Colonic mucosa (tissue), 4 donors: ENCODE results near the gene STAT3. TPM values are rescaled to one million over a fixed set of nuclear protein-coding genes. Genes with fewer than 3 reads are reported as not detected.
"Not testable (repeated sequence)": the region's sequence is repeated elsewhere in the genome, so short reads cannot be mapped to it uniquely, and the experiment has no call there.

Experiments
- DNase-seq: peaks from one replicate; pipeline ENCODE4 v3.0.0-alpha.2; 2020
- H3K27ac ChIP-seq: fragments of 200-600 bp; one replicate; pipeline ENCODE4 v1.8.0; 2021
- H3K27me3 ChIP-seq: fragments of 200-600 bp; one replicate; pipeline ENCODE4 v1.8.0; 2021
- H3K36me3 ChIP-seq: fragments of 200-600 bp; one replicate; pipeline ENCODE4 v1.8.0; 2021
- H3K4me1 ChIP-seq: fragments of 200-600 bp; one replicate; pipeline ENCODE4 v1.8.0; 2021; ENCODE audit warnings: mild to moderate bottlenecking
- H3K4me3 ChIP-seq: fragments of 200-600 bp; one replicate; pipeline ENCODE4 v1.8.0; 2021
- H3K9ac ChIP-seq, 2 donors: one replicate each; pipeline ENCODE4 v1.7.0; 2013; ENCODE audit warnings: control low read depth in 2 of 2, low read depth in 2 of 2, low read length in 2 of 2
- H3K9me3 ChIP-seq: fragments of 200-600 bp; one replicate; pipeline ENCODE4 v1.8.0; 2021
- intact Hi-C: fragments of 100-400 bp; cut with DNase I; formaldehyde crosslinking; loops from one replicate; pipeline ENCODE4 v1.14.1; 2022
- total RNA-seq, 2 donors: library from RNA; stranded (reverse); fragmentation: NEBNext Ultra II Directional in 1 of 2; extraction: Animal tissue kit (Norgen Biotek cat#: 25700) in 1 of 2; gene quantifications; one replicate each; pipeline ENCODE4 v1.2.1, GENCODE V29; 2021
- TF ChIP-seq, protein P1 (sequence below): fragments of 200-600 bp; IDR thresholded peaks from one replicate; pipeline ENCODE4 v1.8.0; 2022; ENCODE audit warnings: antibody characterized with exemption, mild to moderate bottlenecking
- donor health status: healthy.
- donor health status: DM: no; HTN: no; CAD: no.
- donor health status: DM: no; HTN: no; CAD: no.

Gene STAT3
- total RNA-seq, 2 donors from 2014 or later, result 137 to 216 TPM

DNA sequence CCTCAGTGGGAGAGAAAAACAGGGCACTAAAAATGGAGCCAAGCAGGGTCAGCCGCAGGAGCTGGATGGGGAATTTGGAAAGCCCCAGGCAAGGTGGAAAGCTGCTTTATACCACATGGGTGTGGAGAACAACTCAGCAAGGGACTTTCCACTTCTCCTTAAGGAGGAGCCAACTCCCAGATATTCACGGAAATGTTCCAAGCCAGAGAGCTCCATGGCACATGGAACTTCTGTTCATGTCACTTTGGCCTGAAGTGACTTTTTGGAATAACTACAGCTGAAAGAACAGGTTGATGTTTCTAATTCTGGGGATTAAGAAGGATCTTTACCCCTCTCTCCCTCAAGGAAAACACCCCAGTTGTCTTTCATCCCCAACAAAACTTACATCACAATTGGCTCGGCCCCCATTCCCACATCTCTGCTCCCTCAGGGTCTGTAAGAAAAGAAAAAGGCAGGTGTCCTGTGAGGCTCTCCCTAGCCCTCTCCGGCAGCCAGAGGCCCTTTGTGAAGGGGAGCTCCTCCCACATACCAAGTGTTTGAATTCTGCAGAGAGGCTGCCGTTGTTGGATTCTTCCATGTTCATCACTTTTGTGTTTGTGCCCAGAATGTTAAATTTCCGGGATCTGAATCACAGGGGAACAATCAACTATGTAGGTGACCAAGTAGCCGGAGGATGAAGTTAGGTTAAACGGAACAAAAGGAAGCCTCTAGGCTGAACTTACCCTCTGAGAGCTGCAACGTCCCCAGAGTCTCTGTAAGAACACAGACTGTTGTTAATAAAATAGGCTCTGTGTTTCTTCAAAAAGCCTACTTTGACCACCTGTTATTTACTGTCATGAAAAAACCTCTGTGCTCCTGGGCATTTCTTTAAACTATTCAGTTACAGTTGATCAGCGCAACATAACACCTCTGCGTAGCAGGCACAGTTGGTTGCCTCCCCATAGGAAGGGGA lies 58.9 kb downstream of the STAT3 start:
- H3K4me1 ChIP-seq, result no peaks in the 10 kb centered on the region
- H3K27ac ChIP-seq, result peak overlapping the region; percentile 52
- TF ChIP-seq, protein P1, sequence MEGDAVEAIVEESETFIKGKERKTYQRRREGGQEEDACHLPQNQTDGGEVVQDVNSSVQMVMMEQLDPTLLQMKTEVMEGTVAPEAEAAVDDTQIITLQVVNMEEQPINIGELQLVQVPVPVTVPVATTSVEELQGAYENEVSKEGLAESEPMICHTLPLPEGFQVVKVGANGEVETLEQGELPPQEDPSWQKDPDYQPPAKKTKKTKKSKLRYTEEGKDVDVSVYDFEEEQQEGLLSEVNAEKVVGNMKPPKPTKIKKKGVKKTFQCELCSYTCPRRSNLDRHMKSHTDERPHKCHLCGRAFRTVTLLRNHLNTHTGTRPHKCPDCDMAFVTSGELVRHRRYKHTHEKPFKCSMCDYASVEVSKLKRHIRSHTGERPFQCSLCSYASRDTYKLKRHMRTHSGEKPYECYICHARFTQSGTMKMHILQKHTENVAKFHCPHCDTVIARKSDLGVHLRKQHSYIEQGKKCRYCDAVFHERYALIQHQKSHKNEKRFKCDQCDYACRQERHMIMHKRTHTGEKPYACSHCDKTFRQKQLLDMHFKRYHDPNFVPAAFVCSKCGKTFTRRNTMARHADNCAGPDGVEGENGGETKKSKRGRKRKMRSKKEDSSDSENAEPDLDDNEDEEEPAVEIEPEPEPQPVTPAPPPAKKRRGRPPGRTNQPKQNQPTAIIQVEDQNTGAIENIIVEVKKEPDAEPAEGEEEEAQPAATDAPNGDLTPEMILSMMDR, result no peak
- H3K9ac ChIP-seq, result peak overlapping the region in 1 of 2 donors; percentile 51
- H3K4me3 ChIP-seq, result no peak overlapping the region
- intact Hi-C loops, result no loop called here
- no peaks in the 10 kb centered on the region for H3K27me3 ChIP-seq
- H3K9me3 ChIP-seq, result no peaks in the 10 kb centered on the region
- H3K36me3 ChIP-seq, result peaks cover 36% of the 10 kb centered on the region
- DNase-seq, result peak; percentile 55

DNA sequence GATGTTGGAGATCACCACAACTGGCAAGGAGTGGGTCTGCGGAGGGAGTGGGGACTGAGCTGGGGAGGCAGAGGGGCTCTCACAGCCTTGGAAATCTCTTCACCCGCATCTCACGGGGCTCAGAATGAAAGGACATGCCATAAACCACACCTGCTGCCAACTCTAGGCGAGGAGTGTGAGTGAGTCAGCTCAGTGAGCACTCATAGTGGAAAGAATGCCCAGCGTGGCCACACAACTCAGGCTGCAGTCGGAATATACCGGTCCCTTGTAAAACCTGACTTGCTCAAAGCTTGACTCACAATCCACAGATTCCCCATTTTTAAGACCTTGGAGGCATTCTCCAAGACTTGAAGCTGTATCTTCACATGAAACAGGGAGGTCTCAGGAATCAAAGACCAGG lies 63.2 kb downstream of the STAT3 start:
- Histone ChIP-seq H3K27me3 (no peaks in the 10 kb centered on the region), H3K4me3 (no peak overlapping the region), H3K36me3 (peaks cover 32% of the 10 kb centered on the region), H3K9ac (no peak overlapping the region), H3K27ac (no peak overlapping the region), H3K4me1 (no peaks in the 10 kb centered on the region), H3K9me3 (no peaks in the 10 kb centered on the region)
- intact Hi-C loops, result no loop called here
- TF ChIP-seq, protein P1, result no peak
- peak; percentile 36 for DNase-seq

DNA sequence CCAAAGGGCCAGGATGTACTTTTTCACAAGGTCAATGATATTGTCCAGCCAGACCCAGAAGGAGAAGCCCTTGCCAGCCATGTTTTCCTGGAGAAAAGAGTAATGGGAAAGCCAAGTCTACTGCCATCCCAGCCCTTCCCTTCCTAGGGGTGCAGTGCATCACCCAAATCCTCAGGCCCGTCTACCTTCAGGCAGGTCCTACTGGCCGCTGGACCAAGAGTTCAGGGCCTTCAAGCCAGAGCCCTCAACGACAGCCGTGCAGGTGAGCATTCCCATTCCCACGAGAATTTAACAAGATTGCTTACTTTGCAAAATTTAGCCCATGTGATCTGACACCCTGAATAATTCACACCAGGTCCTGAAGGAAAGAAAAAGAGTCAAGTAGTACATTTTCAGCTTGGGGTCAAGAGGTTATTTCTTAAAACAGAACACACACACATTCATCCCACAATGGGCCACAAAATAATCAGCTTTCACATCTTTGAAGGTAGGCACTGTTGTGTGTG lies 64.9 kb downstream of the STAT3 start:
- TF ChIP-seq, protein P1, result no peak
- Histone ChIP-seq H3K27ac (no peak overlapping the region), H3K27me3 (no peaks in the 10 kb centered on the region), H3K9me3 (no peaks in the 10 kb centered on the region), H3K4me1 (no peaks in the 10 kb centered on the region), H3K36me3 (peaks cover 32% of the 10 kb centered on the region), H3K4me3 (no peak overlapping the region), H3K9ac (no peak overlapping the region)
- no peak for DNase-seq
- intact Hi-C loops, result loop anchor here (5.0 kb wide), 1 partner anchor 199 kb away; no protein-coding TSS in a partner anchor

DNA sequence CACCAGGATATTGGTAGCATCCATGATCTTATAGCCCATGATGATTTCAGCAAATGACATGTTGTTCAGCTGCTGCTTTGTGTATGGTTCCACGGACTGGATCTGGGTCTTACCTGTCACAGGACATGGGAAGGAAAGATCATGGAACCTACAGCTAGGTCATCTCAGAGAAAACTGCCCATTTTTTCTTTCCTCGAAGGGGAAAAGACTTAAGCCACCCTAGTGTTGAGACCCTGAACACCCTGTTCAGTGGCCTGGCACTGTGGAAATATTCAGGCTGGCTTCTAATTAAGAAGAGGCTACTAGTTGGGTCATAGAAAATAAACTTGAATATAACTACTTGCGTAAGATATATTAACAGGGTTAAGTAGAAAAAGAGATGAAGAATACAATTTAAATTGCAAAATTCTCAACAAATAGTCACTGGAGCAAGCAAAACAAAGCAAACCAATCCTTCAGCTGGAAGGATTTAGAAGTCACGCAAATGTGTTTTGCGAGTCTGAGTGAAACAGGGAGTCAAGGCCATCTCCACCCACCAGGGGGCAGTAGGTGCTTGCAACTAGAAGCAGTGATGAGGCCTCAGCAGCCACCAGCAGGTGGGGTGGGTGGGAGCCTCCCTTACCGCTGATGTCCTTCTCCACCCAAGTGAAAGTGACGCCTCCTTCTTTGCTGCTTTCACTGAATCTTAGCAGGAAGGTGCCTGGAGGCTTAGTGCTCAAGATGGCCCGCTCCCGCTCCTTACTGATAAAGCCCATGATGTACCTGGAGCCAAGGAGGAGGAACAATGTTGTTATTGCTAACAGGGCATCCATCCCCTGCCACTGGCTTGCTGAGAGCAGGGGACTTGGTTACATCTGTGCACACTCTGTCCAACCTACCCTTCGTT lies 65.6 kb downstream of the STAT3 start:
- TF ChIP-seq, protein P1, result peak; percentile 99
- Histone ChIP-seq H3K4me1 (no peaks in the 10 kb centered on the region), H3K9ac (no peak overlapping the region), H3K36me3 (peaks cover 32% of the 10 kb centered on the region), H3K4me3 (no peak overlapping the region), H3K27me3 (no peaks in the 10 kb centered on the region), H3K9me3 (no peaks in the 10 kb centered on the region), H3K27ac (no peak overlapping the region)
- DNase-seq, result peak; percentile 95
- intact Hi-C loops, result loop anchor here (1.0 to 5.0 kb wide), 2 partner anchors 84 to 200 kb away; no protein-coding TSS in a partner anchor

DNA sequence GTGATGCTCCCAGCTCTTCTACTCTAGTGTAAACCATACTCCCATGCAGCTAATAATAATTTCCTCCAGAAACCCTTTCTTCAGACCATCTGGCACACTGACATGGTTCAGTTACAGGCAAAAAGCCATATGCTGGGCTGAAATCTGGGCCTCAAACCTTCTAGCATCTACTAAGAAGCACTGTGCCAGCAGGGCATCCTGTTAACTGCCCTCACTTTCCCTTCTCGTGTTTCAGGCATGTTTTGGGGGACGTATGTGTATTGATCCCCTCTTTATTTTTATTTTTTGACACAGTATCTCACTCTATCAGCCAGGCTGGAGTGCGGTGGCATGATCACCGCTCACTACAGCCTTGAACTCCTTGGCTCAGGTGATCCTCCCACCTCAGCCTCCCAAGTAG lies 66.7 kb downstream of the STAT3 start:
- DNase-seq, result no peak
- TF ChIP-seq, protein P1, result no peak
- intact Hi-C loops, result loop anchor here (5.0 kb wide), 1 partner anchor 201 kb away; no protein-coding TSS in a partner anchor
- Histone ChIP-seq H3K36me3 (peaks cover 35% of the 10 kb centered on the region), H3K4me1 (no peaks in the 10 kb centered on the region), H3K9ac (no peak overlapping the region), H3K27me3 (no peaks in the 10 kb centered on the region), H3K4me3 (no peak overlapping the region), H3K9me3 (no peaks in the 10 kb centered on the region), H3K27ac (no peak overlapping the region)

DNA sequence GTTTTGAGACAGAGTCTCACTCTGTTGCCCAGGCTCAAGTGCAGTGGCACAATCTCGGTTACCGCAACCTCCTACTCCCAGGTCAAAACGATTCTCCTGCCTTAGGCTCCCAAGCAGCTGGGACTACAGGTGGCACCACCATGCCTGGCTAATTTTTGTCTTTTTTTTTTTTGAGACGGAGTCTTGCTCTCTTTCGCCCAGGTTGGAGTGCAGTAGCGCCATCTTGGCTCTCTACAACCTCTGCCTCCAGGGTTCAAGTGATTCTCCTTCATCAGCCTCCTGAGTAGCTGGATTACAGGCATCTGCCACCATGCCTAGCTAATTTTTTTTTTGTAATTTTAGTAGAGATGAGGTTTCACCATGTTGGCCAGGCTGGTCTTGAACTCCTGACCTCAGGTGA lies 70.3 kb downstream of the STAT3 start:
- H3K4me1 ChIP-seq, H3K27ac ChIP-seq: not testable (repeated sequence)
- intact Hi-C loops, result loop anchor here (10.0 kb wide), 1 partner anchor 93 kb away; no protein-coding TSS in a partner anchor

More for the DNA sequence above, 70.3 kb downstream of the STAT3 start:
- not testable (repeated sequence) for H3K27me3 ChIP-seq, H3K9me3 ChIP-seq, H3K9ac ChIP-seq, DNase-seq, H3K4me3 ChIP-seq
- H3K36me3 ChIP-seq, result peaks cover 27% of the 10 kb centered on the region
